Measurements from ENCODE around the gene PIK3C3.

DNA sequence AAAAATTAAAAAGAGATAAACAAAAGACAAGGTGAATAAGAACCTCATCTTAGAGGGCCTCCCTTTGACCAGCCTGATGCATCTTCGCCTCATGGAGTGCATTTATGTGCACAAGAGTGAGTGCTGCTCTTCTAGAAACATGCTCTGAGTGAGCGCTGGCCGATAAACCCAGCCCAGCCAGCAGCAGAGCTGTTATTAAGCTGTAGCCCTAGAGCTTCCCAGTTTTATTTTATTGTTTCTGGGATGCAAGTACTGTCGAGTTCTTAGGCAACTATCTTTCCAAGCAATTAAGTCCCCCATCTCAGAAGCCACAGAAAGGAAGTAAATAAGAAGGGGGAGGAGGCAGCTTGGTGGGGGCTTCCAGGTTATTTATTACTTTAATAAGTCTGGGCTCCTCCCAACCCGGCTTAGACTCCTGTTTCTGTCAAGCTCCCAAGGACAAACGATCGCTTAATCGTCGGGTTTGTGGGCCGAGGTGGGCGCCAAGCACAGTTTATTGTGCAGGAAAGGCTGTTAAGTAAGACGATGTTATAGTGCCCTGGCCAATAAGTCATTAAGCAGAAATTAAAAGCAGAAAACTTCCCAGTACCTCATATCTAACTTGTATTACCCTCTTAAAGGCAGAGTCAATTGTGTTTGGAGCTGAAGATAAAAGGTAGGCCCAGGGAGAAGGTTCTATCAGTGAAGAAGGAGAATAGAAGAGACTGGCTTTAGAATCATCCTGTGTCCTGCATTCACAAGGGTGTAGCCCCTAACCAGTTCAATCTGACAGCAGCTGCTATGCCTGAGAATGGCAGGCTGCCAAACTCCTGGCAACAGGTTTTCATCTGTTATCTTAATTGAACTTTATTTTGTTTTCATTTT lies 176.3 kb downstream of the PIK3C3 start:
- TF ChIP-seq CTCF (IDR thresholded peaks at IDR 0.05) (no peak), POLR2A (IDR thresholded peaks at IDR 0.05) (no peak)
